ENCODE data around the gene NACC1.

Gene NACC1

DNA sequence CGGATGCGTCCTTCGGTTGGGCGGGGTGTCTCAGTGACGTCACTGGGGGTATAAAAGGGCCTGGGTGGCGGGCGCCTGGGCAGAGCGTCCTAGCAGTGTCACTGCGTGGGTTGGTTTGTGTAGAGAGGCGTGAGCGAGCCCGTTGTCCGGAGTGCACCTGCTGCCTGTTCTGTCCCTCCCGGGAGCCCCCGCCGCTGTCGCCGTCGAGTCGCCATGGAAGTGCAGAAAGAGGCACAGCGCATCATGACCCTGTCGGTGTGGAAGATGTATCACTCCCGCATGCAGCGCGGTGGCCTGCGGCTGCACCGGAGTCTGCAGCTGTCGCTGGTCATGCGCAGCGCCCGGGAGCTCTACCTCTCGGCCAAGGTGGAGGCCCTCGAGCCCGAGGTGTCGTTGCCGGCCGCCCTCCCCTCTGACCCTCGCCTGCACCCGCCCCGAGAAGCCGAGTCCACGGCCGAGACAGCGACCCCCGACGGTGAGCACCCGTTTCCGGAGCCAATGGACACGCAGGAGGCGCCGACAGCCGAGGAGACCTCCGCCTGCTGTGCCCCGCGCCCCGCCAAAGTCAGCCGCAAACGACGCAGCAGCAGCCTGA lies 35.0 kb downstream of the NACC1 start (continued):
- TF ChIP-seq ZNF426 (tag by site-specific recombination; IDR thresholded peaks at IDR 0.05) (no peak), GLIS1 (tag by site-specific recombination; IDR thresholded peaks at IDR 0.05) (peak; percentile 47; the same call in 1 of the 2 replicates), ZNF2 (tag by site-specific recombination; IDR thresholded peaks at IDR 0.05) (peak; percentile 95), ZNF266 (tag by site-specific recombination; IDR thresholded peaks at IDR 0.05; ENCODE audit: low read depth) (0 out of 2 replicates have a peak, but pooled peaks have one; percentile 34), MYNN (tag by site-specific recombination; IDR thresholded peaks at IDR 0.05; ENCODE audit: borderline replicate concordance) (no peak), HOXD13 (CRISPR knock-in tag; IDR thresholded peaks at IDR 0.05; ENCODE audit: borderline replicate concordance) (0 out of 2 replicates have a peak, but pooled peaks have one; percentile 33), ZNF830 (tag by site-specific recombination; IDR thresholded peaks at IDR 0.05; ENCODE audit: low read depth) (no peak), ZNF510 (tag by site-specific recombination; IDR thresholded peaks at IDR 0.05; ENCODE audit: insufficient replicate concordance) (no peak), ZNF24 (tag by site-specific recombination; IDR thresholded peaks at IDR 0.05) (peak; percentile 60; the same call in 1 of the 2 replicates), ZNF23 (tag by site-specific recombination; IDR thresholded peaks at IDR 0.05; ENCODE audit: borderline replicate concordance) (no peak), SETDB1 (IDR thresholded peaks at IDR 0.05; ENCODE audit: insufficient read length, low read length) (no peak), ZNF202 (tag by site-specific recombination; IDR thresholded peaks at IDR 0.05; ENCODE audit: borderline replicate concordance) (no peak), ZNF596 (tag by site-specific recombination; IDR thresholded peaks at IDR 0.05) (no peak; the same call in 1 of the 2 replicates), ZNF433 (tag by site-specific recombination; IDR thresholded peaks at IDR 0.05; ENCODE audit: low read depth) (no peak), SALL2 (tag by site-specific recombination; IDR thresholded peaks at IDR 0.05; ENCODE audit: borderline replicate concordance) (peak; percentile 57; the same call in 1 of the 2 replicates)
- TF ChIP-seq, protein P1, sequence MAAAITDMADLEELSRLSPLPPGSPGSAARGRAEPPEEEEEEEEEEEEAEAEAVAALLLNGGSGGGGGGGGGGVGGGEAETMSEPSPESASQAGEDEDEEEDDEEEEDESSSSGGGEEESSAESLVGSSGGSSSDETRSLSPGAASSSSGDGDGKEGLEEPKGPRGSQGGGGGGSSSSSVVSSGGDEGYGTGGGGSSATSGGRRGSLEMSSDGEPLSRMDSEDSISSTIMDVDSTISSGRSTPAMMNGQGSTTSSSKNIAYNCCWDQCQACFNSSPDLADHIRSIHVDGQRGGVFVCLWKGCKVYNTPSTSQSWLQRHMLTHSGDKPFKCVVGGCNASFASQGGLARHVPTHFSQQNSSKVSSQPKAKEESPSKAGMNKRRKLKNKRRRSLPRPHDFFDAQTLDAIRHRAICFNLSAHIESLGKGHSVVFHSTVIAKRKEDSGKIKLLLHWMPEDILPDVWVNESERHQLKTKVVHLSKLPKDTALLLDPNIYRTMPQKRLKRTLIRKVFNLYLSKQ (tag by site-specific recombination; IDR thresholded peaks at IDR 0.05; ENCODE audit: borderline replicate concordance), result 0 out of 2 replicates have a peak, but pooled peaks have one; percentile 22
- TF ChIP-seq, protein P2, sequence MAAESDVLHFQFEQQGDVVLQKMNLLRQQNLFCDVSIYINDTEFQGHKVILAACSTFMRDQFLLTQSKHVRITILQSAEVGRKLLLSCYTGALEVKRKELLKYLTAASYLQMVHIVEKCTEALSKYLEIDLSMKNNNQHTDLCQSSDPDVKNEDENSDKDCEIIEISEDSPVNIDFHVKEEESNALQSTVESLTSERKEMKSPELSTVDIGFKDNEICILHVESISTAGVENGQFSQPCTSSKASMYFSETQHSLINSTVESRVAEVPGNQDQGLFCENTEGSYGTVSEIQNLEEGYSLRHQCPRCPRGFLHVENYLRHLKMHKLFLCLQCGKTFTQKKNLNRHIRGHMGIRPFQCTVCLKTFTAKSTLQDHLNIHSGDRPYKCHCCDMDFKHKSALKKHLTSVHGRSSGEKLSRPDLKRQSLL (tag by site-specific recombination; IDR thresholded peaks at IDR 0.05), result 0 out of 2 replicates have a peak, but pooled peaks have one; percentile 38
- TF ChIP-seq, protein P3, sequence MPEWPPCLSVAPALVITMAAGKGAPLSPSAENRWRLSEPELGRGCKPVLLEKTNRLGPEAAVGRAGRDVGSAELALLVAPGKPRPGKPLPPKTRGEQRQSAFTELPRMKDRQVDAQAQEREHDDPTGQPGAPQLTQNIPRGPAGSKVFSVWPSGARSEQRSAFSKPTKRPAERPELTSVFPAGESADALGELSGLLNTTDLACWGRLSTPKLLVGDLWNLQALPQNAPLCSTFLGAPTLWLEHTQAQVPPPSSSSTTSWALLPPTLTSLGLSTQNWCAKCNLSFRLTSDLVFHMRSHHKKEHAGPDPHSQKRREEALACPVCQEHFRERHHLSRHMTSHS (tag by site-specific recombination; IDR thresholded peaks at IDR 0.05), result 0 out of 2 replicates have a peak, but pooled peaks have one; percentile 44
- TF ChIP-seq, protein P4, sequence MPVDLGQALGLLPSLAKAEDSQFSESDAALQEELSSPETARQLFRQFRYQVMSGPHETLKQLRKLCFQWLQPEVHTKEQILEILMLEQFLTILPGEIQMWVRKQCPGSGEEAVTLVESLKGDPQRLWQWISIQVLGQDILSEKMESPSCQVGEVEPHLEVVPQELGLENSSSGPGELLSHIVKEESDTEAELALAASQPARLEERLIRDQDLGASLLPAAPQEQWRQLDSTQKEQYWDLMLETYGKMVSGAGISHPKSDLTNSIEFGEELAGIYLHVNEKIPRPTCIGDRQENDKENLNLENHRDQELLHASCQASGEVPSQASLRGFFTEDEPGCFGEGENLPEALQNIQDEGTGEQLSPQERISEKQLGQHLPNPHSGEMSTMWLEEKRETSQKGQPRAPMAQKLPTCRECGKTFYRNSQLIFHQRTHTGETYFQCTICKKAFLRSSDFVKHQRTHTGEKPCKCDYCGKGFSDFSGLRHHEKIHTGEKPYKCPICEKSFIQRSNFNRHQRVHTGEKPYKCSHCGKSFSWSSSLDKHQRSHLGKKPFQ (tag by site-specific recombination; IDR thresholded peaks at IDR 0.05), result 0 out of 2 replicates have a peak, but pooled peaks have one; percentile 43
- TF ChIP-seq, protein P5, sequence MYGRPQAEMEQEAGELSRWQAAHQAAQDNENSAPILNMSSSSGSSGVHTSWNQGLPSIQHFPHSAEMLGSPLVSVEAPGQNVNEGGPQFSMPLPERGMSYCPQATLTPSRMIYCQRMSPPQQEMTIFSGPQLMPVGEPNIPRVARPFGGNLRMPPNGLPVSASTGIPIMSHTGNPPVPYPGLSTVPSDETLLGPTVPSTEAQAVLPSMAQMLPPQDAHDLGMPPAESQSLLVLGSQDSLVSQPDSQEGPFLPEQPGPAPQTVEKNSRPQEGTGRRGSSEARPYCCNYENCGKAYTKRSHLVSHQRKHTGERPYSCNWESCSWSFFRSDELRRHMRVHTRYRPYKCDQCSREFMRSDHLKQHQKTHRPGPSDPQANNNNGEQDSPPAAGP (tag by site-specific recombination; IDR thresholded peaks at IDR 0.05), result peak; percentile 95
- TF ChIP-seq, protein P6, sequence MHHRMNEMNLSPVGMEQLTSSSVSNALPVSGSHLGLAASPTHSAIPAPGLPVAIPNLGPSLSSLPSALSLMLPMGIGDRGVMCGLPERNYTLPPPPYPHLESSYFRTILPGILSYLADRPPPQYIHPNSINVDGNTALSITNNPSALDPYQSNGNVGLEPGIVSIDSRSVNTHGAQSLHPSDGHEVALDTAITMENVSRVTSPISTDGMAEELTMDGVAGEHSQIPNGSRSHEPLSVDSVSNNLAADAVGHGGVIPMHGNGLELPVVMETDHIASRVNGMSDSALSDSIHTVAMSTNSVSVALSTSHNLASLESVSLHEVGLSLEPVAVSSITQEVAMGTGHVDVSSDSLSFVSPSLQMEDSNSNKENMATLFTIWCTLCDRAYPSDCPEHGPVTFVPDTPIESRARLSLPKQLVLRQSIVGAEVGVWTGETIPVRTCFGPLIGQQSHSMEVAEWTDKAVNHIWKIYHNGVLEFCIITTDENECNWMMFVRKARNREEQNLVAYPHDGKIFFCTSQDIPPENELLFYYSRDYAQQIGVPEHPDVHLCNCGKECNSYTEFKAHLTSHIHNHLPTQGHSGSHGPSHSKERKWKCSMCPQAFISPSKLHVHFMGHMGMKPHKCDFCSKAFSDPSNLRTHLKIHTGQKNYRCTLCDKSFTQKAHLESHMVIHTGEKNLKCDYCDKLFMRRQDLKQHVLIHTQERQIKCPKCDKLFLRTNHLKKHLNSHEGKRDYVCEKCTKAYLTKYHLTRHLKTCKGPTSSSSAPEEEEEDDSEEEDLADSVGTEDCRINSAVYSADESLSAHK (tag by site-specific recombination; IDR thresholded peaks at IDR 0.05), result peak; percentile 68
